PC-9 (cell line): Measurements from ENCODE around the gene FCGBP. TPM values are rescaled to one million over a fixed set of nuclear protein-coding genes. Genes with fewer than 3 reads are reported as not detected.

Experiments
- BruUV-seq: library from RNA; stranded (reverse); fragments of 400-500 nt; replicated peaks from 2 replicates; lab custom pipeline; 2021; lab: Mats Ljungman, UMichigan
- CTCF ChIA-PET: fragments of 300-600 bp; sonication (Branson Sonifier 250); formaldehyde crosslinking; loops from one replicate; lab custom pipeline; 2022; ENCODE audit warnings: antibody characterized with exemption; lab: Charles Lee
- POLR2A ChIA-PET: fragments of 300-600 bp; sonication (Branson Sonifier 250); formaldehyde crosslinking; loops from one replicate; lab custom pipeline; 2022; ENCODE audit warnings: antibody characterized with exemption; ENCODE audit not compliant: unreplicated experiment; lab: Charles Lee
- DNase-seq, 2 experiments: peaks; one replicate each; pipeline versions ENCODE4 v3.0.0 to v3.0.0-alpha.2; 2015 to 2022; ENCODE audit warnings: mixed read lengths in 1 of 2
- H2AFZ ChIP-seq: fragments of 200-600 bp; sonication (generic); 2 replicates; pipeline ENCODE4 v1.8.1; 2017; ENCODE audit warnings: antibody characterized with exemption
- H3F3A ChIP-seq: fragments of 200-600 bp; sonication (generic); 2 replicates; pipeline ENCODE4 v1.8.1; 2017; ENCODE audit warnings: antibody characterized with exemption, mild to moderate bottlenecking, low read depth; ENCODE audit not compliant: insufficient read depth
- H3K27ac ChIP-seq: fragments of 200-600 bp; sonication (generic); 2 replicates; pipeline ENCODE4 v1.6.1; 2016; ENCODE audit warnings: mixed run types
- H3K27me3 ChIP-seq: fragments of 200-600 bp; sonication (generic); 2 replicates; pipeline ENCODE4 v1.6.1; 2016; ENCODE audit warnings: low read depth, mixed run types; ENCODE audit not compliant: insufficient read depth
- H3K36me3 ChIP-seq: fragments of 200-600 bp; sonication (generic); 2 replicates; pipeline ENCODE4 v1.6.1; 2016; ENCODE audit warnings: low read depth, mixed run types
- H3K4me1 ChIP-seq: fragments of 200-600 bp; sonication (generic); replicated peaks from 2 replicates; pipeline ENCODE4 v1.6.1; 2016; ENCODE audit warnings: mixed run types; ENCODE audit not compliant: insufficient read depth
- H3K4me2 ChIP-seq: fragments of 200-600 bp; sonication (generic); 2 replicates; pipeline ENCODE4 v1.6.1; 2017; ENCODE audit warnings: mixed run types
- H3K4me3 ChIP-seq: fragments of 200-600 bp; sonication (generic); 2 replicates; pipeline ENCODE4 v1.6.1; 2016; ENCODE audit warnings: mixed run types
- H3K79me2 ChIP-seq: fragments of 200-600 bp; sonication (generic); 2 replicates; pipeline ENCODE4 v1.6.1; 2017; ENCODE audit warnings: low read depth, mixed run types
- H3K9me2 ChIP-seq: fragments of 200-600 bp; sonication (generic); 2 replicates; pipeline ENCODE4 v1.8.1; 2017; ENCODE audit warnings: mild to moderate bottlenecking; ENCODE audit not compliant: insufficient read depth
- H3K9me3 ChIP-seq: fragments of 200-600 bp; sonication (generic); 2 replicates; pipeline ENCODE4 v1.8.1; 2016; ENCODE audit warnings: low read depth; ENCODE audit not compliant: insufficient read depth
- H4K20me1 ChIP-seq: fragments of 200-600 bp; sonication (generic); 2 replicates; pipeline ENCODE4 v1.8.1; 2017; ENCODE audit not compliant: insufficient read depth
- EZH2 ChIP-seq: fragments of 200-600 bp; sonication (generic); IDR thresholded peaks from 2 replicates; pipeline ENCODE4 v1.8.0; 2017; ENCODE audit warnings: antibody characterized with exemption, low read depth
- intact Hi-C: fragments of 100-400 bp; cut with micrococcal nuclease; formaldehyde crosslinking; loops from one replicate; pipeline ENCODE4 v1.10.0; 2022; ENCODE audit not compliant: unreplicated experiment
- total RNA-seq: library from RNA; stranded (reverse); gene quantifications from 2 replicates; pipeline ENCODE4 v1.2.3, GENCODE V29; 2021
- TF ChIP-seq, protein P1 (sequence below): fragments of 200-600 bp; sonication (generic); conservative IDR thresholded peaks from 2 replicates; pipeline ENCODE4 v1.6.1; 2017; ENCODE audit warnings: mixed run types, antibody characterized with exemption, mild to moderate bottlenecking, moderate library complexity

Gene FCGBP
- total RNA-seq, 1 experiment from 2014 or later = 5.8 TPM

- H3K27ac ChIP-seq = no peak overlapping the region
- no peaks in the 10 kb centered on the region for H3K4me1 ChIP-seq
- H2AFZ ChIP-seq = no peak overlapping the region
- no TSS peak for BruUV-seq
- DNase-seq = no peak
- H3K4me3 ChIP-seq = no peak overlapping the region
- no peaks in the 10 kb centered on the region for H3K79me2 ChIP-seq
- no peaks in the 10 kb centered on the region for H3K9me3 ChIP-seq
- no peak overlapping the region for H3K4me2 ChIP-seq
- H3K36me3 ChIP-seq = no peaks in the 10 kb centered on the region
- ChIA-PET CTCF (no interaction called here), POLR2A (no interaction called here)
- H3F3A ChIP-seq = no peaks in the 10 kb centered on the region
- H4K20me1 ChIP-seq = no peaks in the 10 kb centered on the region
- H3K27me3 ChIP-seq = no peaks in the 10 kb centered on the region
- no peak for TF ChIP-seq EZH2
- TF ChIP-seq, protein P1, sequence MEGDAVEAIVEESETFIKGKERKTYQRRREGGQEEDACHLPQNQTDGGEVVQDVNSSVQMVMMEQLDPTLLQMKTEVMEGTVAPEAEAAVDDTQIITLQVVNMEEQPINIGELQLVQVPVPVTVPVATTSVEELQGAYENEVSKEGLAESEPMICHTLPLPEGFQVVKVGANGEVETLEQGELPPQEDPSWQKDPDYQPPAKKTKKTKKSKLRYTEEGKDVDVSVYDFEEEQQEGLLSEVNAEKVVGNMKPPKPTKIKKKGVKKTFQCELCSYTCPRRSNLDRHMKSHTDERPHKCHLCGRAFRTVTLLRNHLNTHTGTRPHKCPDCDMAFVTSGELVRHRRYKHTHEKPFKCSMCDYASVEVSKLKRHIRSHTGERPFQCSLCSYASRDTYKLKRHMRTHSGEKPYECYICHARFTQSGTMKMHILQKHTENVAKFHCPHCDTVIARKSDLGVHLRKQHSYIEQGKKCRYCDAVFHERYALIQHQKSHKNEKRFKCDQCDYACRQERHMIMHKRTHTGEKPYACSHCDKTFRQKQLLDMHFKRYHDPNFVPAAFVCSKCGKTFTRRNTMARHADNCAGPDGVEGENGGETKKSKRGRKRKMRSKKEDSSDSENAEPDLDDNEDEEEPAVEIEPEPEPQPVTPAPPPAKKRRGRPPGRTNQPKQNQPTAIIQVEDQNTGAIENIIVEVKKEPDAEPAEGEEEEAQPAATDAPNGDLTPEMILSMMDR = no peak
- intact Hi-C loops = no loop called here
- H3K9me2 ChIP-seq = no peaks in the 10 kb centered on the region
These were observed 17.5 kb downstream of the FCGBP start for GRCh38 chr19:39916851-39917396.

DNA sequence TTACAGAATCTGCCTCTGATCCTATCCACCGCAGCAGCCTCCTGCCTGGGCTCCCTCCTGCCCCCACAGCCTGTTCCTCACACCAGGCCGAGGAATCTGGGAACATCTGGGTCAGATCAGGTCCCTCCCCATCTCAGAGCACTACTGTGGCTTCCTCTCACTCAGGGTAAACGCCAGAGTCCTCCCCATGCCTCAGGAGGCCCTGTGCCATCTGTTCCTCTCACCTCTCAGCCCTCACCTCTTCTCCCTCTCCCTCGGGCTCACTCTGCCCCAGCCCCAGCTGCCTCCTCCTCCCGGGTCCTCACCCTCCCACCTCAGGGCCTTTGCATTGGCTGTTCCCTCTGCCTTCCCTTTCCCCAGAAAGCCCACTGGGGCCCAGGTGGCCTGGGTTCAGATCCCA lies 18.2 kb downstream of the FCGBP start:
- no peak overlapping the region for H3K27ac ChIP-seq
- H3K79me2 ChIP-seq = no peaks in the 10 kb centered on the region
- CTCF ChIA-PET = no interaction called here
- no peaks in the 10 kb centered on the region for H3K27me3 ChIP-seq
- H3K9me2 ChIP-seq = no peaks in the 10 kb centered on the region
- BruUV-seq = no TSS peak
- no peak for TF ChIP-seq EZH2
- TF ChIP-seq, protein P1 = no peak
- H3F3A ChIP-seq = no peaks in the 10 kb centered on the region
- H2AFZ ChIP-seq = no peak overlapping the region
- DNase-seq = no peak
- no peak overlapping the region for H3K4me3 ChIP-seq
- H3K4me1 ChIP-seq = no peaks in the 10 kb centered on the region
- H3K36me3 ChIP-seq = no peaks in the 10 kb centered on the region
- no peaks in the 10 kb centered on the region for H3K9me3 ChIP-seq
- intact Hi-C loops = no loop called here
- no peak overlapping the region for H3K4me2 ChIP-seq
- POLR2A ChIA-PET = no interaction called here
- no peaks in the 10 kb centered on the region for H4K20me1 ChIP-seq

- Histone ChIP-seq H3F3A (no peaks in the 10 kb centered on the region), H3K4me3 (no peak overlapping the region), H3K79me2 (no peaks in the 10 kb centered on the region), H3K27ac (no peak overlapping the region), H3K9me3 (no peaks in the 10 kb centered on the region), H4K20me1 (no peaks in the 10 kb centered on the region), H3K27me3 (no peaks in the 10 kb centered on the region), H3K36me3 (no peaks in the 10 kb centered on the region), H3K4me2 (no peak overlapping the region), H3K9me2 (no peaks in the 10 kb centered on the region), H2AFZ (no peak overlapping the region), H3K4me1 (no peaks in the 10 kb centered on the region)
- intact Hi-C loops = no loop called here
- BruUV-seq = no TSS peak
- TF ChIP-seq, protein P1 = no peak
- no peak for TF ChIP-seq EZH2
- ChIA-PET CTCF (no interaction called here), POLR2A (no interaction called here)
- no peak for DNase-seq
These were observed 18.6 kb downstream of the FCGBP start for GRCh38 chr19:39915848-39916215.
